ENCODE measurements around the gene PTS.

The PTS gene

GRCh38 chr11:112210890-112211289 lies 15.3 kb upstream of the PTS start:
- H3K4me3 ChIP-seq (ENCODE audit: control insufficient read depth, low read depth, low read length) = no peak overlapping the region
- no peak for TF ChIP-seq CTCF (conservative IDR thresholded peaks at IDR 0.05; ENCODE audit: control insufficient read depth, insufficient read depth, low read depth, low read length)
- DNase-seq (ENCODE audit: low read depth) = no peak

- DNase-seq (ENCODE audit: low read depth) = no peak
These were observed 14.7 kb upstream of the PTS start for GRCh38 chr11:112211536-112211935.

GRCh38 chr11:112212290-112212689 lies 13.9 kb upstream of the PTS start:
- H3K4me3 ChIP-seq (ENCODE audit: control insufficient read depth, low read depth, low read length) = no peak overlapping the region
- TF ChIP-seq CTCF (conservative IDR thresholded peaks at IDR 0.05; ENCODE audit: control insufficient read depth, insufficient read depth, low read depth, low read length) = no peak
- no peak for DNase-seq (ENCODE audit: low read depth)

More at GRCh38 chr11:112211536-112211935, 14.7 kb upstream of the PTS start:
- TF ChIP-seq CTCF (conservative IDR thresholded peaks at IDR 0.05; ENCODE audit: control insufficient read depth, insufficient read depth, low read depth, low read length) = no peak
- H3K4me3 ChIP-seq (ENCODE audit: control insufficient read depth, low read depth, low read length) = no peak overlapping the region

GRCh38 chr11:112212710-112213109 lies 13.5 kb upstream of the PTS start:
- H3K4me3 ChIP-seq (ENCODE audit: control insufficient read depth, low read depth, low read length) = no peak overlapping the region
- no peak for DNase-seq (ENCODE audit: low read depth)
- no peak for TF ChIP-seq CTCF (conservative IDR thresholded peaks at IDR 0.05; ENCODE audit: control insufficient read depth, insufficient read depth, low read depth, low read length)

GRCh38 chr11:112213753-112214152 lies 12.5 kb upstream of the PTS start:
- H3K4me3 ChIP-seq (ENCODE audit: control insufficient read depth, low read depth, low read length) = no peak overlapping the region
- TF ChIP-seq CTCF (conservative IDR thresholded peaks at IDR 0.05; ENCODE audit: control insufficient read depth, insufficient read depth, low read depth, low read length) = no peak
- no peak for DNase-seq (ENCODE audit: low read depth)

- TF ChIP-seq CTCF (conservative IDR thresholded peaks at IDR 0.05; ENCODE audit: control insufficient read depth, insufficient read depth, low read depth, low read length) = no peak
- DNase-seq (ENCODE audit: low read depth) = no peak
- no peak overlapping the region for H3K4me3 ChIP-seq (ENCODE audit: control insufficient read depth, low read depth, low read length)
These were observed 10.6 kb upstream of the PTS start for GRCh38 chr11:112215621-112216020.

GRCh38 chr11:112216561-112217105 lies 9.6 kb upstream of the PTS start:
- DNase-seq (ENCODE audit: low read depth) = peak; percentile 25
- no peak for TF ChIP-seq CTCF (conservative IDR thresholded peaks at IDR 0.05; ENCODE audit: control insufficient read depth, insufficient read depth, low read depth, low read length)
- no peak overlapping the region for H3K4me3 ChIP-seq (ENCODE audit: control insufficient read depth, low read depth, low read length)

Measured in fibroblast of mammary gland (primary cell).